Osteocyte (in vitro differentiated cells): ENCODE data around the gene ADAMTS3. TPM values are rescaled to one million over a fixed set of nuclear protein-coding genes. Genes with fewer than 3 reads are reported as not detected.

Experiments
- DNase-seq: peaks from one replicate; pipeline ENCODE4 v3.0.0; 2021; ENCODE audit warnings: mixed read lengths; ENCODE audit not compliant: unreplicated experiment; ENCODE audit errors: extremely low spot score
- H3K27ac Mint-ChIP-seq: one replicate; pipeline ENCODE4 v1.8.0; 2021; ENCODE audit warnings: mild to moderate bottlenecking, mixed read lengths; ENCODE audit not compliant: unreplicated experiment
- H3K27me3 Mint-ChIP-seq: one replicate; pipeline ENCODE4 v1.8.0; 2021; ENCODE audit warnings: mixed read lengths; ENCODE audit not compliant: unreplicated experiment
- H3K36me3 Mint-ChIP-seq: one replicate; pipeline ENCODE4 v1.8.0; 2021; ENCODE audit warnings: mixed read lengths; ENCODE audit not compliant: unreplicated experiment
- H3K4me1 Mint-ChIP-seq: one replicate; pipeline ENCODE4 v1.8.0; 2021; ENCODE audit warnings: mixed read lengths; ENCODE audit not compliant: unreplicated experiment
- H3K4me3 Mint-ChIP-seq: one replicate; pipeline ENCODE4 v1.8.0; 2021; ENCODE audit warnings: mild to moderate bottlenecking, moderate library complexity, mixed read lengths; ENCODE audit not compliant: unreplicated experiment
- H3K9me3 Mint-ChIP-seq: one replicate; pipeline ENCODE4 v1.8.0; 2021; ENCODE audit warnings: mixed read lengths; ENCODE audit not compliant: unreplicated experiment
- total RNA-seq: library from RNA; stranded (reverse); gene quantifications from 2 replicates; pipeline ENCODE4 v1.2.1, GENCODE V29; 2021
- TF ChIP-seq, protein P1 (sequence below): fragments of 200-600 bp; sonication (generic); IDR thresholded peaks from 2 replicates; pipeline ENCODE4 v1.5.0; 2021; ENCODE audit warnings: antibody characterized with exemption, mild to moderate bottlenecking, moderate library complexity

Gene ADAMTS3
- total RNA-seq, 1 donor from 2014 or later = 1.4 TPM

- peaks cover 3% of the 10 kb centered on the region for H3K4me1 Mint-ChIP-seq
- H3K9me3 Mint-ChIP-seq = no peaks in the 10 kb centered on the region
- no peaks in the 10 kb centered on the region for H3K36me3 Mint-ChIP-seq
- no peak overlapping the region for H3K27ac Mint-ChIP-seq
- TF ChIP-seq, protein P1, sequence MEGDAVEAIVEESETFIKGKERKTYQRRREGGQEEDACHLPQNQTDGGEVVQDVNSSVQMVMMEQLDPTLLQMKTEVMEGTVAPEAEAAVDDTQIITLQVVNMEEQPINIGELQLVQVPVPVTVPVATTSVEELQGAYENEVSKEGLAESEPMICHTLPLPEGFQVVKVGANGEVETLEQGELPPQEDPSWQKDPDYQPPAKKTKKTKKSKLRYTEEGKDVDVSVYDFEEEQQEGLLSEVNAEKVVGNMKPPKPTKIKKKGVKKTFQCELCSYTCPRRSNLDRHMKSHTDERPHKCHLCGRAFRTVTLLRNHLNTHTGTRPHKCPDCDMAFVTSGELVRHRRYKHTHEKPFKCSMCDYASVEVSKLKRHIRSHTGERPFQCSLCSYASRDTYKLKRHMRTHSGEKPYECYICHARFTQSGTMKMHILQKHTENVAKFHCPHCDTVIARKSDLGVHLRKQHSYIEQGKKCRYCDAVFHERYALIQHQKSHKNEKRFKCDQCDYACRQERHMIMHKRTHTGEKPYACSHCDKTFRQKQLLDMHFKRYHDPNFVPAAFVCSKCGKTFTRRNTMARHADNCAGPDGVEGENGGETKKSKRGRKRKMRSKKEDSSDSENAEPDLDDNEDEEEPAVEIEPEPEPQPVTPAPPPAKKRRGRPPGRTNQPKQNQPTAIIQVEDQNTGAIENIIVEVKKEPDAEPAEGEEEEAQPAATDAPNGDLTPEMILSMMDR = peak; percentile 84
- no peak for DNase-seq
- no peak overlapping the region for H3K4me3 Mint-ChIP-seq
- no peaks in the 10 kb centered on the region for H3K27me3 Mint-ChIP-seq
Observed at GRCh38 chr4:72326692-72327632, 242.1 kb downstream of the ADAMTS3 start.

- TF ChIP-seq, protein P1 = no peak
- H3K36me3 Mint-ChIP-seq = no peaks in the 10 kb centered on the region
- no peak for DNase-seq
- no peaks in the 10 kb centered on the region for H3K27me3 Mint-ChIP-seq
- no peaks in the 10 kb centered on the region for H3K9me3 Mint-ChIP-seq
- H3K4me3 Mint-ChIP-seq = no peak overlapping the region
- peaks cover 8% of the 10 kb centered on the region for H3K4me1 Mint-ChIP-seq
- H3K27ac Mint-ChIP-seq = no peak overlapping the region
Observed at GRCh38 chr4:72325215-72325614, 243.8 kb downstream of the ADAMTS3 start.

- peaks cover 22% of the 10 kb centered on the region for H3K4me1 Mint-ChIP-seq
- H3K27me3 Mint-ChIP-seq = no peaks in the 10 kb centered on the region
- H3K36me3 Mint-ChIP-seq = no peaks in the 10 kb centered on the region
- H3K27ac Mint-ChIP-seq = no peak overlapping the region
- no peak for DNase-seq
- TF ChIP-seq, protein P1 = no peak
- H3K4me3 Mint-ChIP-seq = no peak overlapping the region
- H3K9me3 Mint-ChIP-seq = no peaks in the 10 kb centered on the region
Observed at GRCh38 chr4:72323227-72323626, 245.8 kb downstream of the ADAMTS3 start.

DNA sequence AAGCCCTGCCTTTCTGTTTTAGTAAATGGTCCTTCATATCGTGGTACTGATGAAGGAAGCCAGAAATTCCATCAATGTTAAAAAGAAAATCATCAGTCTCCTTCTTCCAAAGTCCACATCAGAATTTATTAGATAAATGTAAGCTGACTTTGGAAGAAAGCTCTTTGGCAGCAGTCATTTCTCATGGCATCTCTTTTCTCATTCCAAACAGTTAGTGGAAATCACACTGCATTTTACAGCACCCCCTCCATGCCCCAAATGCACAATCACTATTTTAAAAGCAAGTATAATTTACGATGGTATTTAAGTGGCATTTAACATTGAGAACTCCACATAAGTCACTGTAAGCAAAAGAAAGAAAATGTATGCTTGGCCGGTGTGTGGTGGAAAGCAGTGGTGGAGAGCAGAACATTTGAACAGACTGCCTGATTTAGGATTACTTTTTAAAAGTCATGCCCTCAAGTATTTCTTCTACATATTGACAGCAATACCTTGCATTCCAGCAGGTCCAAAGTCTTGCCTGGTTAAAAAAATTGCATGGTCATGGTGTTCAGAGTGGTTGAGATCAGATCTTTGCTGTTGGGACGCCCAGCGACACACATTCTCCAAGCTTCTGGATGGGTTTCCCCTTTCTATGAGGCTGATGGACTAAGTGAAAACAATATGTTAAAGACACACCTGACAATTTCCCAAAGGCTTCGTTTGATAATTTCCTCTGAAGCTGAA is 248.6 kb downstream of the ADAMTS3 start:
- peak overlapping the region; percentile 65 for H3K27ac Mint-ChIP-seq

More for the DNA sequence above, 248.6 kb downstream of the ADAMTS3 start:
- no peaks in the 10 kb centered on the region for H3K9me3 Mint-ChIP-seq
- no peak for DNase-seq
- no peaks in the 10 kb centered on the region for H3K27me3 Mint-ChIP-seq
- H3K36me3 Mint-ChIP-seq = no peaks in the 10 kb centered on the region
- H3K4me3 Mint-ChIP-seq = no peak overlapping the region
- TF ChIP-seq, protein P1 = no peak
- peaks cover 24% of the 10 kb centered on the region for H3K4me1 Mint-ChIP-seq
